HG03378 (cell line): Measurements from ENCODE around the gene MMP12.

Experiments used
- ATAC-seq: cut with Tn5 transposase; IDR thresholded peaks from one replicate; pipeline ENCODE4 v1.9.1; 2021; ENCODE audit warnings: mild to moderate bottlenecking, moderate library complexity; ENCODE audit not compliant: unreplicated experiment

MMP12 gene

DNA sequence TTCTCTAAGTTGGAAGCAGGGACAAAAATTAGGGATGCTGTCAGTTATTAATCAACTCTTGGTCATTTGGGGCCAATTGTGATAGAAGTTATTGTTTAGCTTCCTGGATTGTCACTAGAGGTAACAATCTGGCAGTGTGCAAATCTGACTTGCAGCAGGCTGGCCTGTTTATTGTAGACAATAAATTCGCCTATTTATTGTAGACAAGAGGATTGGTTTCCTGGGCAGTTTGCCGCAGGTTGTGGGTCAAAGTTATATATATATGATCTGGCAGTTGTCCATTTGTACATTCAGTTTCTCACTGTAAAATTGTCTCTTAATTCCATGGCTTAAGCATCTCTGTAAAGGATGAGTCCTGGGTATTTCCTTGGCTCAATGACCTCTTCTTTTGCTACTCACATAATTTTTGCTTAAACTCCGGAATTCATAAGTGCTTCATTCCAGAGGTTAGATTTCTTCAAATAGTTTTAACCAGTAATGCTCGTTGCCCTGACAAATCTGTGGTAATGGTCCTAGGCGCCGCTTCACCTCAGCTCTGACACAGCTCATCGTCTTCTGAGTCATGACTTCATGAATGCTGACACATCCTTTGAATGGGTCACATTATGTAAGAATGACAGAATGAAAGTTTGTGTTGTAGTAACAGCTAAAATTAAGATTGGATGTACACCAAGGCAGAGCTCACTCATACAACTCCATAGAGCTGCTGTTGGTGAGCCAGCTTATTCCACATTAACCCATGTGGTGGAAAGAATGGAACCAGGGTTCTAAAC, 23.6 kb downstream of the MMP12 start:
- no peak for ATAC-seq

DNA sequence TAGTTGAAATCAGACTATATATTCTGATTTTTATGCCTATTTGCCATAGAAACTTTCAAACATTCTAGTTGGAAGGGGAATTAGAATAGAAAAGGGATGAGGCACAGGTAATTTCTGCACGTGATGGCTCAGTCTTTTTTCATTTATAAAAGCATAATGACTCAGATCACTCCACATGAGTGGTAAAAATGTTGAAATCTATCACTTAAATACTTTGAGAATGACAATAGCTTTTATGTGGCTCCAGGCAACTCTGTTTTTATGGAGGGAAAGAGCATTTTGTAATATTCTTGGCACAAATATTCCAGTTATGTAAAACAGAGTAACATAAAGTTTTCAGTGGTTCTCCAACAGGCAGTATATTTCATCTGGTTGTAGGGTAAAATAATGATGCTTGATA, 25.5 kb downstream of the MMP12 start:
- ATAC-seq, result no peak

DNA sequence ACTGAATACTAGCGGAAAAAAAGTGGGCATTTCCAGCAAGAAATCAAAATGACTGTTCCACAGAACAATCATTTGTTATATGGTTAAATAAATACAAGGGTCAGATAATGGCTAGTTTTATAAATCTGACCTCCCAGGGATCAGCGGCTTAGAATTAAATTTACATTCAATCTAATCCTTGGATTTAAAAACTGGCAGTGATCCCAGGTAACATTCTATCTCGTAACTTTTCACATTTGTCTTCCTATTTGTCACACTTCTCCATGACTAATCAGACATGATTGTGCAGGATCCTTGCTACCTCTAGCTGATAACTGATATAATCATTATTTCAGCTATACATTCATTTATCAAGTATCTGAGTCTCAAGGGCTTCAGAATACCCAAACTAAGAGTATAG, 28.5 kb downstream of the MMP12 start:
- ATAC-seq, result no peak

DNA sequence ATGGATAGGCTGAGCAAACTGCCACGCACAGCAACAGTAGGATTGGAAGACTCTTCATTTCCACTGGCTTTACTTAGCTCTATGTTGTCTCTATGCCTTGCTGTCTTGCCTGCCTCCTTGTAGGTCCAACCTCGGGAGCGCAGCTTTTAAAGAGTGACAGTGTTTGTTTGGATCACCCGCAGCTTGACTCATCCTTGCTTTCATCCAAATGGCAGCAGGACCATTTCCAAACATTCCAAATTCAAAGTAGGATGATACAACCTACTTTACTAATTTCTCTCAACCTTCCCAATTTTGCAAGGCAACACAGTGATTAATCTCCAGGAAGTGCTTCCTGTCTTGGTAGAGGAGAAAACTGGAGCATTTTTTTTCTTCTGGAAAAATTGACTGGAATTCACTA, 31.3 kb downstream of the MMP12 start, which contains the start of gene MMP3:
TSS of gene MMP3 (minus strand) at position 121 of the 400 bp plus-strand sequence. CDS start at position 58, 63 bp downstream.
- no peak for ATAC-seq

DNA sequence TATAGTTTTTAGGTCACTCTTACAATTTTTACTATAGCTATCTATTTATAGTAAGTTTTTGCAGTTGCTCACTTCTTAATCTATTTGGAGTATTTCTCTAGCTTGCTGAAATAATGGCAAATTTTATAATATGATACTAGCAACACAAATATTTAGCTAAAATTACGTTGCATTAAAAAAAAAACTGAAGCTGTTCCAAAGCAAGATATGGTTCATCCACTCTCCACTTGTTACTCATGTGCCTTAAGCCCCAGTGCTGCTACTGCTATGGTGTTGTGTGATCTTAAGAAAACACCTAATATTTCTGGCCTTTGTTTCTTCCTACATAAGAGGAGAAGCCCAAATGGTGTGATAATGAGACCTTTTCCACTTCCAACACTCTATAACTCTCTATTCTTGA, 31.9 kb downstream of the MMP12 start:
- no peak for ATAC-seq

DNA sequence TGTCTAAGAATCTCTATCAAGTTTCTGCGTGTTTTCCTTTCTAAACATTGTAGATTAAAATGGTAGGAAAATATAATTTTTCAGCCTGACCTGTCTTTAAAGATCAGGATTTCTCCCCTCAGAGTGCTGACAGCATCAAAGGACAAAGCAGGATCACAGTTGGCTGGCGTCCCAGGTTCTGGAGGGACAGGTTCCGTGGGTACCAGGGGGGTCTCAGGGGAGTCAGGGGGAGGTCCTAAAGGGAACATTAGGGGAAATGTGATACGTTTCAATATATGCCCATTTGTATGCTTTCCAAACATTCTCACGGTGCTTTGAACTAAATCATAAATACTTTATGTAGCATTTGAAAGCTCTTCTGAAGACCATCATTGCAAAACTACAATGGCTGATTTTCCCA, 34.8 kb downstream of the MMP12 start:
- no peak for ATAC-seq

DNA sequence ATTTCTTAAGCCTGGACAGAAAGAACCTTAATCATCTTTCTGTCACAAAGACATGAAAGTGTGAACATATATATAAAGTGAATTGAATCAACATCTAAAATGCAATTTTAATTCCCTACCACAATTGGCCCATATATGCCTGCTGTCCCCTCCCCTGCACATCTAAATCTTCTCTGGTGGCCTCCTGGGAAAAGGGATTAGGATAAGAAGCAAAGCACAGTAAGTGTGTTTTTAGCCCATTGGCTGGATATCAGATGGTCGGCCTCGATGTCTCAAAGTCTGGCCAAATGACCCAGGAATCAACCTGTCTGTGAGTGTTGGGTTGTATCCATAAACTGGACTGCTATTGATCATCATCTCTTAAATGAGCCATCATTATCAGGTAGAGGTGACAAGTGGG, 37.1 kb downstream of the MMP12 start:
- ATAC-seq, result no peak

DNA sequence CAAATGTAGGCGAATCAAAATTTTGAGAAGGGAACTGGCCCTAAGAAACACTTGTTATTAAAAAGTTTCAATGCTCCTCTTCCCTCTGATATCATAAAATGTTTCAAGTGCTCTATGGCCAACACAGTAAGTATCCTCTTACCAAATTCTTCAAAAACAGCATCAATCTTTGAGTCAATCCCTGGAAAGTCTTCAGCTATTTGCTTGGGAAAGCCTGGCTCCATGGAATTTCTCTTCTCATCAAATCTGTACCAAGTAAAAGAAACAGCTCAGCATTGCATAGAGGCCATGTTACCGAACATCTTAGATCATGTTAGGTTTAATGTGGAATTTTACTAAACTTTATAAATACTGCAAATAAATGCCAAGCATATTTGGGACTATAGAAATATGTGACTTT, 37.6 kb downstream of the MMP12 start:
- no peak for ATAC-seq

DNA sequence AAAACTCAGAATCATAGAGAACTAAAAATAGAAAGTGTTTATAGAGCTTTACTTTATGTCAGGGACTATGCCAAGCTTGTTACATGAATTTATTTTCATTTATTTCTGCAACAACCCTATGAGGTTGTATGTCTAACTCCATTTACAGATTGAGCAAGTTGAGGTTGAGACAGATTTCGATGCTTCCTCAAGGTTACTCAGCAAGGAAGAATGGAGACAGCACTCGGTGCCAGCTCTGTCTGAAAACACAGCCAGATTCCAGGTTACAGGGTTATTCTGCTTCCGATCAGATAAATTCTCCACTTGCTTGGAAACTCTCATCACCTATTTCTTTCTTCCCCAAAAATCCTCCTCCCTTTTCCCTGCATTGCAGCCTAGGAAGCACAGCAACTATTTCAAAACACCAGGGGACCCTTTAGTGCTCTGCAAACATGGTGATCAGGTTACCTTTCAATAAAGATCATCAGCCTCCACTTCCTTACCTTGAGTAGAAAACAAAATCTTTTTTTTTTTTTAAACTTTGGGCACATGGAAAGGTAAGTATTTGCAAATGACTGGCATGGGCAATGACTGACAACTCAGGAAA, 38.4 kb downstream of the MMP12 start:
- no peak for ATAC-seq

DNA sequence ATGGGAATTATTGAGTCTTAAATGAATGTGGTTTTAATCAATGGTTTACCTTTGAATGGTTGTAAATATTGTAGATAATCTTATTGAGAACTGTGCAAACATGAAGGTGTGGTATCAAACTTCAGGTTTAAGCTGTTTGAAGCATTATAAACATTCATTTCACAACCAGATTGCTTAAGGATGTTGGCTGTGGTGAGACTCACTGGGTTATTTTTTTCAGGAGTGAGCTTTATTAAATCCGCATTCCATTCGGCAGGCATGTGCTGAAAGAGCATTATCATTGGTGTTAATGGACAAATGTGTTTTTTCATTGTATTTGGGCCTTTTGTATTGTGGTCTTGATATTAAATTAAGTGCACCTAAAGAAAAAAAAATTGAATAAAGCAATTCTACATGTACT, 41.1 kb downstream of the MMP12 start:
- no peak for ATAC-seq

DNA sequence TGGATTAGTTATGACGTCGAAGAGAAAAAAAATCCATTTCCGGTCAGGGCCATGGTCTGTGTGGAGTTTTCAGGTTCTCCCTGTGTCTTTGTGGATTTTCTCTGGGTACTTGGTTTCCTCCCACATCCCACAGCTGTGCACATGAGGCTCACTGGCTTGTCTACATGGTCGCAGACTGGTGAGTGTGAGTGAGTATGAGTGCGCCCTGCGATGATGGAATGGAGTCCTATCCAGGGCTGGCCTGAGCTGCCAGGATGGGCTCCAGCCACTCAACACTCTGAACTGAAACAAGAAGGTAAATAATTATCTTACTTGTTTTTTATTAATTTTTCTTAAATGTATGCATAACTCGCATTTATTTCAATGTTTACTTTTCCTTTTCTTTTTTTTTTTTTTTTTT, 42.2 kb downstream of the MMP12 start:
- ATAC-seq, result no peak

DNA sequence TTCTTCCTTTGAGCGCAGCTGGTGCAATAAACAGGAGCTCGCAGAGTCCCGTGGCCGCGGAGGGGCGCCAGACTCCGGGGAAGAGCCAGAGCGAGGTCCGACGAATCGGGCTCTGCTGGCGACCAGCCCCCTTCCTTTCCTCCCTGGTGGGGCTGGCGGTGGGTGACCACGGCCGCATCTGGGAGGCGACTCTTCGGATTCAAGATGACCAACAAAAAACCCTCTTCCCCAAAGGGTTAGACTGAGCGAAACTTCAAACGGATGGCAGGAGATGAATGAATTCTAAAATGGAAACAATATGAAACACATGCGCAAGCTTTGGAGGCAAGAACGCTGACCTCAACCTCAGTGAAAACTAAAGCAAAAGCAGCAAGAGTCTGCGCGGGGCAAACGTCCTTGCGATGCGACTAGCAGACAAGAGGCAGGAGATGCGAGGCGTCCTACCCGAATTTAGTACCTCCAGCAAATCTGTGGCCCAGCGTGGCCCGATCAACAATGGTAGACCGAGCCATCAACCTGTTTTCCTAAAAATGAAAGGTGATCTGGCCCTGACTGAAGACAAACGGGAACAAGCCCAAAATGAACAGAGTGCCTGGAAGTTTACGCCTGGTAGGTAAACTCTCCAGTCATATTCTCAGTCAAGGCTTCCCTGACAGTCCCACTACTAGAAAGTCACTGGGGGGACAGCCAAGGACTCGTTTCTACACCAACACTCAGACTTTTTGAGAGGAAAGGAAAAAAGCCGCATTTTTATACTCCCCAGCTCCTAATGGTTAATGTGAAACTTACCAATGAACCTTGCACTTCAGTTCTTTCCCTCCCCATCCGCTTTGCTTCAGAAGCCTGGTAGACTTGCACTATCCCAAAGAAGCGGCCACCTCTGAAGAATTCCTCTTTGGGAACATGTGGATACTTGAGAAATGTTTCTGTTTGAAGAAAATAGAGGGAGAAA, 43.0 kb downstream of the MMP12 start:
- ATAC-seq, result no peak

DNA sequence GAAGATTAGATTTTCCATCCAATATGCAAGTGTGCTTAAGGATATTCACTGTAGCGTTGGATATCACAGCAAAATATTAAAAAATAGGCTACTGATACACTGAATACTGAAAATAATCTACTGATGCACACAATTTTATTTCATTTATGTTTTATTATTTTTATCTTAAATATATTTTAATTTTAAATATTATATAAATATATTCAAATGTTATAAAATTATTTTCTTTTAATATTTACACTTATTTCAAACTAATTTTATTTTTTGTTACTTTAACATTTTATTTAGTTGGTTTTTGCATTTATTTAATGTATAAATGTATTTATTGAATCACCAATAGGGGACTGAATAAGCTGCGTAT, 43.7 kb downstream of the MMP12 start:
- no peak for ATAC-seq

DNA sequence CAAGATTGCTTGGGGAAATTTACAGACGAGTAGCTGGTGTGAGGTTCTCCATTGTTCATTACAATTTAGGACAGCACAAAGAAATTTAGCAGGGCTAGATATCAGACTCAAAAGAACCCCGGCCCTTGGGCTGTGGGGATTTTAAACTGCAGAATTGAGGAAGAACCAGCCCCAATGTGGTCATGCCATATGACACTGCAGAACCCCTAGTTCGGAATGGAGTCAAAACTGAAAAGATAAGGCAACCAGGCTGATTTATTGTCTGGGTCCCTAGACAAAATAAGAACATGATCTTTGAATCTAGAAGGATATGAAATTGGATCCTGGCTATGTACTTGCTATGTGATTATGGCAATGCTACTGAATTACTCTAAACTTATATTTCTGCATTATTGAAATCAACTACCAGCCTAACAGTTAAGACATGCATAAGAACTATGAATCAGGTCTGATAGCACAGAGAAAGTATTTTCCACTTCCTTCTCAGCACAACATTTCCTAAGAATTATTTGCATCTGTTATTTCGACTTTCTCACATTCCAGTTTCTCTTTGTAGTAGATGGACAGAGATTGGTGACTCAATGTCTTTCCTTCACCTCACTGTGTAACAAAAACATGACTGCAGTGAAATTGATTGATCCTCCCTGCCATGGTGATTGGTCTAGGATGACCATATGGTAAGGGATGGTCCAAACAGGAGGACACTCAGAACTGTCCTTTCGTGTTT, 44.6 kb downstream of the MMP12 start:
- no peak for ATAC-seq

DNA sequence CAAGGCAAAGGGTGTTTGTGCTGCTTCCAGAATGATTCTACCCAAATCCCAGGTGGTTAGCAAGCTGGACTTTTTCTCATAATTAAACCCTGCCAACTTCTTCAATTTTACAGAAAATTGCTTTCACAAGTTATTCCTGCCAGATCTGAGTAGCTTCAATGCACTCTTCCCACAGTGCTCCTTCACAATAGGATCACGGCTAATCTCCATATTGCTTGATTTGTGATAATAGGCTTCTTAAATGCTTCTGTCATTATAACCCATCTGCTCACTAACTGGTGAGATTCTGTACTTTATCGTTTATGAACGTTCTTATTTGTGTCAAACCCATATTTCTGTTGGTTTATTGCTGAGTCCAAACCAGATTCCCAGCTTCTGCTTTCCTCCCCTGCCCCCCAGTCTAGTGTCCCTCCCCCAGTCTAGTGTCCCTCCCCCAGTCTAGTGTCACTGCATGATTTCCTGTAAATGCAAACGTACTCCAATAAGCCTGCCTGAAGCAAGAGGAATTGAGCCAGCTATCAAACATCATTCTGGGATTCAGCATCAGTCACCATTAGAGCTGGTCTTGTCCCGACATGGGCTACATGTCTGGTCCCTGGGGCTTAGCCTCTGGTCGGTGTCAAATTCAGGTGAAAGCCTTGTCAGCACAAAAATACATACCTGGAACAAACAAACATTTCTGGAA, 45.3 kb downstream of the MMP12 start:
- no peak for ATAC-seq

DNA sequence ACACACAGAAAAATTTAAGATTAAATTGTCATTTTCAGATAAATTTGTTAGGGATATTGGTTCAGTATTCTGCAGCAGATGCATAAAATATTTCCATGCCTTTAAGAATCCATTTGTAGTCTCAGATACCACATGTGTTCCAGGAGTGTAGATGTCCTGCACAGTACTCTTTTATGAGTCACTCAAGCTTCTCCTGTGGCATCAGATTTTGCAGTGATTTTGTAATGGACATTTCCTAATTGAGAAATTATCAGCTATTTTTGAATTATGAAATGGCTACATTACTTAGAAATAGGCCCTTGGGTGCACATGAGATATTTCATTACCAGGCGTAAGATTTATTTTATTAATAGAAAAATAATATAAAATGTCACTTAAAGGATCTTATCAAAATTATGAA, 50.2 kb downstream of the MMP12 start:
- no peak for ATAC-seq

DNA sequence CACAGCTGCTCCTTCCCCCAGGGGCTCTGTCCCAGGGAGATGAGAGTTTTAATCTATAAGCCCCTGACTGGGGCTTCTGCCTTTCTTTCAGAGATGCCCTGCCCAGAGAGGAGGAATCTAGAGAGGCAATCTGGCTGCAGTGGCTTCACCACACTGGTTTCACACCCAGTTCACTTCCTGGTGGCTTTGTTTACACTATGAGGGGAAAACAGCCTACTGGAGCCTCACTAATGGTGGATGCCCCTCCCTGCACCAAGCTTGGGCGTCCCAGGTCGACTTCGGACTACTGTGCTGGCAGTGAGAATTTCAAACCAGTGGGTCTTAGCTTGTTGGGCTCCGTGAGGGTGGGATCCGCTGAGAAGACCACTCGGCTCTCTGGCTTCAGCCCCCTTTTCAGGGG, 55.3 kb downstream of the MMP12 start:
- ATAC-seq, result no peak

DNA sequence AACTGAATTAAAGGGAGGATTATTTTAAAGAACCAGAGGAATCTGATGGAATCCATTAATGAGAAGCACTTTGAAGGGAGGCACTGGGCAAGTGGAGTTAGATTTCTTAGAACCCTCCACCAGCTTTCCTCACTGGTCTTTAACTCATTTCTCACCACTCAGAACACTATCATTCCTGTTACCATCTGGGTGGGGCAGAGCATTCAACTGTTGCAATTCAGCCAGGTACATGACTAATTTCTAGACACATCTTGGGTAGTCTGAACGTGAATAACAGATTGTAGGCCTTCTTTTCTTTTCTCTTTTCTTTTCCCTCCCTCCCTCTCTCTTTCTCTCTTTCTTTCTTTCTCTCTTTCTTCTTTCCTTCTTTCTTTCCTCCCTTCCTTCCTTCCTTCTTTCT, 61.3 kb downstream of the MMP12 start:
- no peak for ATAC-seq
